ENCODE measurements around the gene KATNB1.
A peak's percentile ranks its signal among the peaks of the same experiment; 100 is the strongest.
"Not testable (repeated sequence)": the region's sequence is repeated elsewhere in the genome, so short reads cannot be mapped to it uniquely, and the experiment has no call there.

Gene KATNB1

GRCh38 chr16:57745768-57746167 is 10.2 kb downstream of the KATNB1 start:
- DNase-seq, result no peak

GRCh38 chr16:57746316-57746715 is 10.7 kb downstream of the KATNB1 start:
- DNase-seq, result not testable (repeated sequence)

GRCh38 chr16:57747091-57747490 is 11.5 kb downstream of the KATNB1 start:
- DNase-seq, result no peak

- DNase-seq, result no peak
These were observed 11.9 kb downstream of the KATNB1 start for GRCh38 chr16:57747496-57747895.

DNA sequence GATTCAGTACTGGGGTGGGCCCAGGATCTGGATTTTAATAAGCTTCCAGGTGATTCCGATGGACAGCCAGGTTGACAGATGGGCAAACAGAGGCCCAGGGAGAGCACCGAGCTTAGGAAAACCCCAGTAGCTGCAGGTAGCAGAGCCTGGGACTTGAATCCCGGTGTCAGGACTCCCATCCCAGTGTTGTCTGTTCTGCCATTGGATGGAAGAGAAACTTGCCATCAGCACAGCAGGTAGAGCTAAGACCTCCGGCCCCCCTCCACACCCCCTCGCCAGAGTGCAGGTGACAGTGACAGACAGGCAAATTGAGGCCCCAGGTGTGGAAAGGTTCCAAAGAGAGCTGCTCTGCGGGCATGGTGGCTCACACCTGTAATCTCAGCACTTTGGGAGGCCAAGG is 12.4 kb downstream of the KATNB1 start:
- no peak for DNase-seq

GRCh38 chr16:57748596-57748995 is 13.0 kb downstream of the KATNB1 start:
- DNase-seq, result no peak

GRCh38 chr16:57749101-57749692 is 13.6 kb downstream of the KATNB1 start:
- DNase-seq, result no peak

GRCh38 chr16:57749856-57750452 is 14.4 kb downstream of the KATNB1 start:
- no peak for DNase-seq

GRCh38 chr16:57750796-57751538 is 15.4 kb downstream of the KATNB1 start:
- no peak for DNase-seq

GRCh38 chr16:57751539-57752202 is 16.1 kb downstream of the KATNB1 start:
- DNase-seq, result no peak

DNA sequence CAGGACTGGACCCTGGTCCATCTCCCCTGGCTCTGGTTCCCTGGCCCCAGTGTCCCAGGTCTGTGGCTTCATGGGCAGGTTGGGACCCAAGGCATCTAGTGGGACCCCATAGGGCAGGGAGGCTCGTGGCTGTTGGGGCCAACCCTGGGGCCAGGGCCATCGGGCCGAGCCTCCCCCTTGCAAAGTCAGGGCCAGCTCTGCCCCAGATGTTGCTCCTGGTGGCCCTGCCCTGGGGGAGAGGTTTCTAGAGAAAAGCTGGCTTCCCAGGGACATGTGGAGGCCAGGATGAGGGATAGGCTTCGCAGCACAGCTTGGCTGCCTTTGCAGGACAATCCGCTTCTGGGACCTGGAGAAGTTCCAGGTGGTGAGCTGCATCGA is 16.6 kb downstream of the KATNB1 start:
- no peak for DNase-seq

DNA sequence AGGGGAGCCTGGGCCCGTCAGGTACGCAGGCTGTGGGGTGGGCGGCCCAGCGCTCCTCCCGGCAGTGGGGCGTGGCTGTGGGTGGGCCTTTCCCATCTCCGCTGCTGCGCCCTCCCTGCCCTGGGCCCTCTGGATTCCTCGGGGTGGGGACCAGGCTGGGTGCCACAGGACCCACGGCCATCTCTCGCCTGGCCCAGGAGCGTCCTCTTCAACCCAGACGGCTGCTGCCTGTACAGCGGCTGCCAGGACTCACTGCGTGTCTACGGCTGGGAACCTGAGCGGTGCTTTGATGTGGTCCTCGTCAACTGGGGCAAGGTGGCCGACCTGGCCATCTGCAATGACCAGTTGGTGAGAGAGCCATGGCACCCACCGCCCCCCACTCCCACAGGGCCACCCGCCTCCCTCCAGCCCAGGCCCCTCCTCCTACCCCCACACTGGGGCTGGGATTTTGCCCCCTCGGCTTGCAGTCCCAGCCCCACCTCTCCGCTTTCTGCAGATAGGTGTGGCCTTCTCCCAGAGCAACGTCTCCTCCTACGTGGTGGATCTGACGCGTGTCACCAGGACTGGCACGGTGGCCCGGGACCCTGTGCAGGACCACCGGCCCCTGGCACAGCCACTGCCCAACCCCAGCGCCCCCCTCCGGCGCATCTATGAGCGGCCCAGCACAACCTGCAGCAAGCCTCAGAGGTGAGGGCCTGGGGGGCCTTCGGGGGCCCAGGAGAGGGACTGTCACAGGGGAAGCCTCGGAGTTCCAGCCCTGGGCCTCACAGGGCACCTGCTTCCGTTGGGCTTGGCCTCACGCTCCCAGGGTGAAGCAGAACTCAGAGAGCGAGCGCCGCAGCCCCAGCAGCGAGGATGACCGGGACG is 17.2 kb downstream of the KATNB1 start:
- no peak for DNase-seq

- DNase-seq, result no peak
These were observed 18.1 kb downstream of the KATNB1 start for GRCh38 chr16:57753448-57754353.

- no peak for DNase-seq
These were observed 18.9 kb downstream of the KATNB1 start for GRCh38 chr16:57754354-57755060.

DNA sequence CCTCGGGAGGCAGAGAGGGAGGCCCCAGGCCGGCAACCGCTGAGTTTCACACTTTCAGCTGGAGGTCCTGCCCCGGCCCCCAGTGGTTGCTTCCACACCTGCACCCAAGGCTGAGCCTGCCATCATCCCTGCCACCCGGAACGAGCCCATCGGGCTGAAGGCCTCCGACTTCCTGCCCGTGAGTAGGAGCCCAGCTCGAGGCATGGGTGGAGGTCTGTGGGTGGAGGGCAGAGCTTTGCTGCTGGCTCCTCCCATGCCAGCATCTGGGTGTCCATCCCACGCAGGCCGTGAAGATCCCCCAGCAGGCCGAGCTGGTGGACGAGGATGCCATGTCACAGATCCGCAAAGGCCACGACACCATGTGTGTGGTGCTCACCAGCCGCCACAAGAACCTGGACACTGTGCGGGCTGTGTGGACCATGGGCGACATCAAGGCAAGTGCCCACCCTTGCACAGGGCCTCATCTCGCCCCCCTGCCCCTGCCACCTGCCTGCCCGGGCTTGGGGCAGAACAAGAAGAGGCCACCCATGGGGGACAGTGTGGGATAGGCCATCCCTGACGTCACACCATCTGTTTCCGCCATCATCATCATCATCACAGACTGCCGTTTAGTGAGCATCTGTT is 19.6 kb downstream of the KATNB1 start:
- DNase-seq, result no peak

DNA sequence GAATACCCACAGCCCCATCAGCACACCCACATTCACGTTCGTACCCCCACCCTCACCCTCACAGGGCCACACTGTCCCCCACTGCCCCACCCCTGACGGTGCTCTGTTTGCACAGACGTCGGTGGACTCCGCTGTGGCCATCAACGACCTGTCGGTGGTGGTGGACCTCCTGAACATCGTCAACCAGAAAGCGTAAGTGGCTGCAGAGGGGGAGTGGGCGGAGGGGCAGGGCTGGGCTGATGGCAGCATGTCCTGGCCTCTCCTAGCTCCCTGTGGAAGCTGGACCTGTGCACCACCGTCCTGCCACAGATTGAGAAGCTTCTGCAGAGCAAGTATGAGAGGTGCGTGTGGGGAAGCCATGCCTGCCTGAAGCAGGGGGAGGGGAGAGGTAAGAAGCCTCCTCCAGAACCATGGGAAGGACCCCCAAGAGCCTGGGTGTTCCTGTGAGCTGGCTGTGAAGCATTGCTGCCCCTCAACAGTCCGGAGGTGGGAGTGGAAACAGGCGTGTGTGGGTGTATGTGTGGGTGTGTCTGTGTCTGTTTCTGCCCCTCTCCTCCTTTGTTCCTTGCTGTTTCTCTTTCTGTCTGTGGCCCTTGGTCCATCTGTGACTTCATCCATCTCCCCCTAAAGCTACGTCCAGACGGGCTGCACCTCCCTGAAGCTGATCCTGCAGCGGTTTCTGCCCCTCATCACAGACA is 20.3 kb downstream of the KATNB1 start:
- no peak for DNase-seq

DNA sequence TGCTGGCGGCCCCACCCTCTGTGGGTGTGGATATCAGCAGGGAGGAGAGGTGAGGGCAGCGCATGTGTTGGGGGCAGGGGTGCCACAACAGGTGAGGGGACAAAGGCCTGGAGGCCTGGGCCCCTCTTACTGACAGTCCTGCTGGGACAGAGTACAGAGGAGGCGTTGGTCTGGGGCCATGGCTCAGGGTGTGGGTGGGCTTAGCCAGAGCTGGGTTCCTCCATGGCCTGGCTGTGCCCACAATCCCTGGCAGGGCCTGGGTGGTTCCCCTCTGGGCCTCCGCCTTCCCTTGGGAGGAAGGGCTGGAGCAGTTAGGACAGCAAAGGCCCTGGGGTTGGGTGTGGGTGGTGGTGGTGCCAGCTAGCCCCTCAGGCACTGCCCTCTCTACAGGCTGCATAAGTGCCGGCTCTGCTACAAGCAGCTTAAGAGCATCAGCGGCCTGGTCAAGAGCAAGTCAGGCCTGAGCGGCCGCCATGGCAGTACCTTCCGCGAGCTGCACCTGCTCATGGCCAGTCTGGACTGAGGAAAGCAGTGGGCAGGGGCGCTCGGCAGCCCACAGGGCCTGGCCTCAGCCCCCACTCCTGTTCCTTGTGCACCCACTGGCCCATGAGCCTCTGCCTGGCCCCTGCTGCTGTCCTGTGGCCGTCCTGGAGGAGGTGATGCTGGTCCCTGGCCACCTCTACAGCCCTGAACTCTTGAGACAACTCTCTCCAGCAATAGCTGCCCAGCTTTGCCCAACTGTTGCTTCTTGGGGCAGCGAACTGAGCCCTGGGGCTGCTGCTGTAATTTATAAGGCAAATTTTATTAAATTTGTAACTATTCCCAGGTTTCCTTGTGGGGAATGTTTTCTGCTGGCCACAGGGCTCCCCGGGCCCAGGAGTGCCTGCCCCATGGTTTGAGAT is 21.1 kb downstream of the KATNB1 start:
- DNase-seq, result no peak

GRCh38 chr16:57757326-57757786 is 21.8 kb downstream of the KATNB1 start:
- peak; percentile 98 for DNase-seq

DNA sequence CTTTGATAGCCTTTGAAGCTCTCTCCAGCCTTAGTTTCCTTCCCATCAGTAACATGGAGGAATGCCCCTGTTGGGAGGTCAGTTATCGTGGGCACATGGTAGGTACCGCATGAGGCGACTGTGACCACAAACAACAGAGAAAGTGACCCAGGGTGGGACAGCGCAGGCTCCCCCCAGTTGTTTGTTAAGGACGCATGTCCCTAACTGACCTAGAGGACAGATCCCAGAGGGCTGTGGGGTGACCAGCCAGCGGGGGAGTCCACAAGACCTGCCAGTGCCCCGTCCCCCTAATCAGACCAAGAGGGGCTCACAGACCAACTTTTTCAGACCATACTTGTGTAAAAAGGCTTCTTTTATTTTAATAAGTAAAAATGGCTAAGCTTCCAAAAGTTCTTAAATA is 22.3 kb downstream of the KATNB1 start:
- no peak for DNase-seq

All from activated CD8-positive, alpha-beta memory T cell treated with anti-CD3 and anti-CD28 coated beads for 24 hours (primary cell).